ENCODE results near the gene ABLIM3. TPM values are rescaled to one million over a fixed set of nuclear protein-coding genes. Genes with fewer than 3 reads are reported as not detected.
"Not testable (repeated sequence)": the region's sequence is repeated elsewhere in the genome, so short reads cannot be mapped to it uniquely, and the experiment has no call there.

ABLIM3 gene
- total and polyA plus RNA-seq, 4 donors: 8.0 to 54.2 (median 33.6) TPM

- no peaks in the 10 kb centered on the region for H3K36me3 ChIP-seq (ENCODE audit: control insufficient read depth in 4 of 4, insufficient read depth in 4 of 4, low read length in 4 of 4)
- no peak for ATAC-seq (ENCODE audit: insufficient read depth, low FRiP score)
- H3K27me3 ChIP-seq (ENCODE audit: control insufficient read depth in 3 of 3, insufficient read depth in 3 of 3, low read length in 2 of 3): peaks cover 0 to 21% (median 8%) of the 10 kb centered on the region in 3 donors
- 5 to 6% methylated on average over 37 to 40 of the region's 40 CpGs for WGBS, 2 donors
- DNase-seq: no peak
- H3K27ac ChIP-seq (ENCODE audit: low read depth in 1 of 2, low read length in 1 of 2): peak overlapping the region; percentile 87 to 94
- TF ChIP-seq CTCF (IDR thresholded peaks at IDR 0.05; ENCODE audit: control extremely low read depth, extremely low read depth): no peak
- H3K9ac ChIP-seq (ENCODE audit: insufficient read depth in 1 of 2, low read length in 2 of 2): no peak overlapping the region
- H3K4me3 ChIP-seq: peak overlapping the region; percentile 37
- H3K9me3 ChIP-seq (ENCODE audit: control insufficient read depth in 4 of 4, insufficient read depth in 3 of 4, low read length in 3 of 4): peaks cover 0 to 6% (median under 1%) of the 10 kb centered on the region in 4 donors
- H3K4me1 ChIP-seq (ENCODE audit: control insufficient read depth in 5 of 5, insufficient read depth in 5 of 5, low read length in 5 of 5): peaks cover 0 to 13% (median 8%) of the 10 kb centered on the region in 5 donors
Observed at GRCh38 chr5:149271195-149271715, 130.0 kb downstream of the ABLIM3 start.

DNA sequence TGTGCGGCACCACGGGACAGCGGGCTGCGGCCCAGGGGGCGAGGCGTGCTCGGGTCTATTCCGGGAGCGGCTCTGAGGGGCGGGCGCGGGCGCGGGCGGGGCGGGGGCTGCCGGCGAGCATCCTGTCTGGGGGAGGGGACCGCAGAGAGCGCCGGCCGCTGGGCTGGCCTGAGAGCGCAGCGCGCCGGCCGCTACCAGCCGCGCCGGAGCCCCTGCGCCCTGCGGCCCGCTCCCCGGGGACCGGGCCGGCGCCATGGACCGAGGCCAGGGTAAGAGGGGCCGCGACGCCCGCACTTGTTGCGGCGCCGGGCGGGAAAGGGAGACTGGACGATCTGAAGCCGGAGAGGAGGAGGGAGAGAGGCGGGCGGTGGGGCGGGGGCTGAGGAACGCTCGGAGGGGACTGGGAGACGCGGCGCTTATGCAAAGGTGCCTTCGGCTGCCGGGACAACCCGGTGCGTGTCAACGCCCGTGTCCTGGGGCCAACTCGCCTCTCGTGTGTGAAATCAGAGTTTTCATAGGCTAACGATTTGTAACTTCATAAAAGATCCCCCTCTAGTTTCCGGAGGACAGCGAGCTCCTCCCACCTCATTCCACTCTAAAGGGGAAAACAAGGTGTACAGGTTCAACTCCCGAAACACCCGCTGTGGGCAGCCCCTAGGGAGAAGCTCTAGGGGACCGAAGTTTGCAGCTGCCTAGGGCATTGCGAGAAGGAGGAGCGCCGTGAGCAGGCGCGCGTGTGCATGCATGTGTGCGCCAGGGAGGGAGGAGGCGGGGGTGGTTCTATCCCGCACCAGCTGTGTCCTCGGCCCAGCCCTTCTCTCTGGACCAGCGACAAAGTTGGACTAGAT lies 130.6 kb downstream of the ABLIM3 start, which contains the start of gene AFAP1L1:
Gene AFAP1L1, plus strand, starts transcription at position 144 of the 848 bp plus-strand sequence. Its CDS starts 110 bp downstream, at position 254.
- DNase-seq (peak; percentile 71 to 80 (median 75)), ATAC-seq (ENCODE audit: insufficient read depth, low FRiP score) (peak; percentile 47)
- no peak for TF ChIP-seq CTCF (IDR thresholded peaks at IDR 0.05; ENCODE audit: control extremely low read depth, extremely low read depth)
- H3K4me3 ChIP-seq: peak within 1 kb of the TSS; percentile 61
- H3K4me1 ChIP-seq (ENCODE audit: control insufficient read depth in 5 of 5, insufficient read depth in 5 of 5, low read length in 5 of 5): peaks cover 0 to 17% (median 8%) of the 10 kb centered on the region in 5 donors
- 1% methylated on average over 49 to 81 of the region's 81 CpGs for WGBS, 2 donors
- peak within 1 kb of the TSS; percentile 87 to 94 for H3K27ac ChIP-seq (ENCODE audit: low read depth in 1 of 2, low read length in 1 of 2)
- H3K9me3 ChIP-seq (ENCODE audit: control insufficient read depth in 4 of 4, insufficient read depth in 3 of 4, low read length in 3 of 4): peaks cover 0 to 6% (median under 1%) of the 10 kb centered on the region in 4 donors
- H3K36me3 ChIP-seq (ENCODE audit: control insufficient read depth in 4 of 4, insufficient read depth in 4 of 4, low read length in 4 of 4): no peaks in the 10 kb centered on the region
- H3K9ac ChIP-seq (ENCODE audit: insufficient read depth in 1 of 2, low read length in 2 of 2): no peak within 1 kb of the TSS
- peaks cover 0 to 21% (median 8%) of the 10 kb centered on the region in 3 donors for H3K27me3 ChIP-seq (ENCODE audit: control insufficient read depth in 3 of 3, insufficient read depth in 3 of 3, low read length in 2 of 3)

GRCh38 chr5:149272781-149273180 lies 131.5 kb downstream of the ABLIM3 start:
- Histone ChIP-seq H3K27me3 (ENCODE audit: control insufficient read depth in 3 of 3, insufficient read depth in 3 of 3, low read length in 2 of 3) (peaks cover 0 to 21% (median 8%) of the 10 kb centered on the region in 3 donors), H3K27ac (ENCODE audit: low read depth in 1 of 2, low read length in 1 of 2) (peak overlapping the region; percentile 77 to 94), H3K4me1 (ENCODE audit: control insufficient read depth in 5 of 5, insufficient read depth in 5 of 5, low read length in 5 of 5) (peaks cover 0 to 25% (median 8%) of the 10 kb centered on the region in 5 donors), H3K4me3 (peak overlapping the region; percentile 49), H3K9ac (ENCODE audit: insufficient read depth in 1 of 2, low read length in 2 of 2) (peak overlapping the region in 1 of 2 donors; percentile 34)
- not testable (repeated sequence) for DNase-seq; H3K9me3 ChIP-seq (ENCODE audit: control insufficient read depth in 4 of 4, insufficient read depth in 3 of 4, low read length in 3 of 4); H3K36me3 ChIP-seq (ENCODE audit: control insufficient read depth in 4 of 4, insufficient read depth in 4 of 4, low read length in 4 of 4); ATAC-seq (ENCODE audit: insufficient read depth, low FRiP score)
- WGBS, 2 donors: 48 to 54% methylated on average over 16 of the region's 16 CpGs

GRCh38 chr5:149273237-149273636 lies 131.9 kb downstream of the ABLIM3 start:
- no peak for TF ChIP-seq CTCF (IDR thresholded peaks at IDR 0.05; ENCODE audit: control extremely low read depth, extremely low read depth)
- Histone ChIP-seq H3K36me3 (ENCODE audit: control insufficient read depth in 4 of 4, insufficient read depth in 4 of 4, low read length in 4 of 4) (no peaks in the 10 kb centered on the region), H3K27me3 (ENCODE audit: control insufficient read depth in 3 of 3, insufficient read depth in 3 of 3, low read length in 2 of 3) (peaks cover 0 to 21% (median 8%) of the 10 kb centered on the region in 3 donors), H3K9me3 (ENCODE audit: control insufficient read depth in 4 of 4, insufficient read depth in 3 of 4, low read length in 3 of 4) (peaks cover 0 to 6% (median under 1%) of the 10 kb centered on the region in 4 donors), H3K9ac (ENCODE audit: insufficient read depth in 1 of 2, low read length in 2 of 2) (peak overlapping the region in 1 of 2 donors; percentile 34), H3K4me3 (peak overlapping the region; percentile 49), H3K27ac (ENCODE audit: low read depth in 1 of 2, low read length in 1 of 2) (peak overlapping the region; percentile 77 to 94), H3K4me1 (ENCODE audit: control insufficient read depth in 5 of 5, insufficient read depth in 5 of 5, low read length in 5 of 5) (peaks cover 0 to 30% (median 8%) of the 10 kb centered on the region in 5 donors)
- no peak for DNase-seq
- WGBS, 2 donors: 70 to 77% methylated on average over 5 of the region's 5 CpGs
- no peak for ATAC-seq (ENCODE audit: insufficient read depth, low FRiP score)
